K562 (cell line): ENCODE results near the gene PKHD1. TPM values are rescaled to one million over a fixed set of nuclear protein-coding genes. Genes with fewer than 3 reads are reported as not detected.

ENCODE experiments used
- ATAC-seq: fragments of 200-7000 bp; cut with Tn5 transposase; 3 replicates; pipeline ENCODE4 v1.9.1; 2020; ENCODE audit warnings: moderate library complexity
- BruUV-seq: library from RNA; stranded (reverse); fragments of 400-500 nt; replicated peaks from 2 replicates; lab custom pipeline; 2021; lab: Mats Ljungman, UMichigan
- CTCF ChIA-PET: fragments of 300-600 bp; formaldehyde crosslinking; extraction: SDS; loops from one replicate; lab custom pipeline; 2021; ENCODE audit warnings: low intra/inter-chr PET ratio; lab: Yijun Ruan, JAX
- POLR2A ChIA-PET: fragments of 300-600, 350-650 bp; sonication (Branson Sonifier 250); formaldehyde crosslinking; extraction: SDS; loops from one replicate; lab custom pipeline; 2021; ENCODE audit warnings: antibody characterized with exemption, inconsistent platforms; lab: Yijun Ruan, JAX
- DNase-seq, 4 experiments: peaks; one replicate each; pipeline versions ENCODE4 v3.0.0 to v3.0.0-alpha.2; 2011 to 2018; ENCODE audit warnings: low spot score in 3 of 4, mixed read lengths in 3 of 4; ENCODE audit errors: extremely low read depth in 1 of 4
- FAIRE-seq: peaks from 2 replicates; lab custom pipeline; 2011; peaks lifted over from hg19 to GRCh38; lab: Jason Lieb, UNC
- H2AFZ ChIP-seq: 2 replicates; pipeline ENCODE4 v1.6.0; 2011; ENCODE audit warnings: low read depth, low read length, control low read depth, inconsistent platforms
- H3K27ac ChIP-seq: fragments of 200-600 bp; 3 replicates; pipeline ENCODE4 v1.8.0; 2011; ENCODE audit warnings: low read depth, mild to moderate bottlenecking, control low read depth, inconsistent platforms, low read length, moderate library complexity, mixed read lengths; ENCODE audit errors: extremely low read depth
- H3K27me3 ChIP-seq, 2 experiments: fragments of 300-600 bp in 1 of 2; 2 replicates in 1 of 2; 3 replicates in 1 of 2; pipeline versions ENCODE4 v1.6.0 to v1.8.0; 2011; ENCODE audit warnings: inconsistent platforms in 2 of 2, low read length in 2 of 2, mild to moderate bottlenecking in 1 of 2, mixed read lengths in 1 of 2, moderate library complexity in 1 of 2; ENCODE audit not compliant: control insufficient read depth in 2 of 2, insufficient read depth in 2 of 2
- H3K36me3 ChIP-seq: fragments of 300-600 bp; 3 replicates; pipeline ENCODE4 v1.8.0; 2011; ENCODE audit warnings: mild to moderate bottlenecking, low read length, inconsistent platforms; ENCODE audit not compliant: control insufficient read depth, insufficient read depth
- H3K4me1 ChIP-seq, 2 experiments: fragments of 200-600 bp in 1 of 2; replicated peaks in 1 of 2; 2 replicates in 1 of 2; 3 replicates in 1 of 2; pipeline versions ENCODE4 v1.5.1 to v1.8.0; 2011; ENCODE audit warnings: inconsistent platforms in 2 of 2, low read length in 2 of 2, mild to moderate bottlenecking in 1 of 2, mixed read lengths in 1 of 2, moderate library complexity in 1 of 2; ENCODE audit not compliant: control insufficient read depth in 2 of 2, insufficient read depth in 2 of 2
- H3K4me2 ChIP-seq: 2 replicates; pipeline ENCODE4 v1.6.1; 2011; ENCODE audit warnings: low read length, control low read depth, inconsistent platforms, mixed read lengths; ENCODE audit not compliant: insufficient read depth
- H3K4me3 ChIP-seq: fragments of 200-600 bp; sonication (generic), shearing (Covaris generic); 2 replicates; pipeline ENCODE4 v1.5.1; 2016; ENCODE audit warnings: control low read depth, inconsistent platforms
- H3K79me2 ChIP-seq: fragments of 200-600 bp; 3 replicates; pipeline ENCODE4 v1.8.0; 2011; ENCODE audit warnings: low read length, inconsistent platforms; ENCODE audit not compliant: control insufficient read depth, insufficient read depth
- H3K9ac ChIP-seq, 2 experiments: 2 replicates each; pipeline versions ENCODE4 v1.6.0 to v1.6.1; 2011; ENCODE audit warnings: low read depth in 2 of 2, low read length in 2 of 2, control low read depth in 1 of 2, inconsistent platforms in 1 of 2, mild to moderate bottlenecking in 1 of 2, mixed read lengths in 1 of 2; ENCODE audit not compliant: insufficient read depth in 1 of 2
- H3K9me1 ChIP-seq: one replicate; pipeline ENCODE4 v1.6.0; 2011; ENCODE audit warnings: inconsistent platforms, mild to moderate bottlenecking, low read length, moderate library complexity; ENCODE audit not compliant: control insufficient read depth, insufficient read depth
- H3K9me3 ChIP-seq: replicated peaks from 2 replicates; pipeline ENCODE4 v1.5.1; 2011; ENCODE audit warnings: low read depth, low read length, inconsistent platforms; ENCODE audit not compliant: control insufficient read depth, insufficient read depth
- H4K20me1 ChIP-seq: replicated peaks from 2 replicates; pipeline ENCODE4 v1.6.1; 2011; ENCODE audit warnings: low read length, inconsistent platforms, mixed read lengths; ENCODE audit not compliant: control insufficient read depth, insufficient read depth
- CBX2 ChIP-seq: fragments of 200-600 bp; sonication (generic); IDR thresholded peaks from one replicate; pipeline ENCODE4 v1.6.1; 2012; ENCODE audit warnings: mild to moderate bottlenecking, low read length, inconsistent platforms; ENCODE audit not compliant: insufficient read depth, poor library complexity, severe bottlenecking
- CREB3L1 ChIP-seq: fragments of 450-650 bp; IDR thresholded peaks from 2 replicates; pipeline ENCODE4 v1.6.1; 2014; ENCODE audit warnings: low read depth, mild to moderate bottlenecking, moderate library complexity, borderline replicate concordance
- E2F5 ChIP-seq: sonication (generic); formaldehyde crosslinking; IDR thresholded peaks from 2 replicates; pipeline ENCODE4 v1.8.0; 2022; ENCODE audit warnings: mild to moderate bottlenecking, missing genetic modification reagents
- EP300 ChIP-seq: IDR thresholded peaks from 2 replicates; pipeline ENCODE4 v1.6.1; 2012; ENCODE audit warnings: low read length, improper control_type of control experiment
- GTF2E2 ChIP-seq: fragments of 200-800 bp; sonication (Bioruptor generic); IDR thresholded peaks from 2 replicates; pipeline ENCODE4 v1.6.1; 2016; ENCODE audit warnings: missing genetic modification characterization, missing compliant biosample characterization
- KAT2B ChIP-seq: IDR thresholded peaks from one replicate; pipeline ENCODE4 v1.6.1; 2012; ENCODE audit warnings: low read depth, mild to moderate bottlenecking, control low read depth, inconsistent platforms, low read length, moderate library complexity
- KHSRP ChIP-seq: fragments of 450-650 bp; IDR thresholded peaks from 2 replicates; pipeline ENCODE4 v1.6.1; 2017
- MAFG ChIP-seq: fragments of 450-650 bp; conservative IDR thresholded peaks from 2 replicates; pipeline ENCODE4 v1.6.1; 2016; ENCODE audit warnings: missing genetic modification characterization, missing compliant biosample characterization
- NR2F6 ChIP-seq: fragments of 450-650 bp; formaldehyde crosslinking; IDR thresholded peaks from 2 replicates; pipeline ENCODE4 v1.4.0; 2020; ENCODE audit warnings: mild to moderate bottlenecking
- RAD51 ChIP-seq: fragments of 450-650 bp; IDR thresholded peaks from 2 replicates; pipeline ENCODE4 v1.7.1; 2016; ENCODE audit warnings: low read depth, mild to moderate bottlenecking, borderline replicate concordance
- SETDB1 ChIP-seq: IDR thresholded peaks from one replicate; pipeline ENCODE4 v1.6.1; 2012; ENCODE audit warnings: low read length, control low read depth, inconsistent platforms
- SMAD2 ChIP-seq: fragments of 150-350 bp; IDR thresholded peaks from 2 replicates; pipeline ENCODE4 v1.6.1; 2014; ENCODE audit warnings: low read depth, mild to moderate bottlenecking, low read length
- SRSF1 ChIP-seq: fragments of 200-400 bp; formaldehyde crosslinking; IDR thresholded peaks from 2 replicates; pipeline ENCODE4 v1.6.1; 2017; ENCODE audit warnings: mild to moderate bottlenecking, low read depth, low read length, moderate library complexity
- XRCC4 ChIP-seq: IDR thresholded peaks from one replicate; pipeline ENCODE4 v1.6.1; 2011; ENCODE audit not compliant: insufficient read depth, insufficient read length; ENCODE audit errors: extremely low read depth
- ZBTB9 ChIP-seq: fragments of 450-650 bp; formaldehyde crosslinking; IDR thresholded peaks from 2 replicates; pipeline ENCODE4 v1.4.0; 2020; ENCODE audit warnings: mild to moderate bottlenecking, moderate library complexity
- WGBS: fragments of 100-300 bp; shearing (Covaris generic); methylation state at CpG from one replicate; pipeline ENCODE4 v1.1.6; 2016; ENCODE audit warnings: low coverage, mixed read lengths; ENCODE audit not compliant: insufficient coverage; ENCODE audit errors: missing lambda C conversion rate; 5-methylcytosine and 5-hydroxymethylcytosine counted together
- in situ Hi-C: fragments of 300-500 bp; cut with MboI; formaldehyde crosslinking; loops from 4 replicates; pipeline ENCODE4 v1.15.0; 2018; ENCODE audit warnings: inconsistent platforms, mixed read lengths
- intact Hi-C: fragments of 100-400 bp; cut with micrococcal nuclease; formaldehyde crosslinking; loops from 2 replicates; pipeline ENCODE4 v1.14.2; 2022
- polyA plus RNA-seq, 8 experiments: library from polyadenylated mRNA; depleted of rRNA in 4 of 8; stranded (reverse) in 5 of 8; unstranded in 3 of 8; fragments of >200 nt; fragmentation: Nextera tagmentation in 2 of 8; fragmentation: Illumina TruSeq in 1 of 8; extraction: Ambion mirVana in 2 of 8; extraction: Trizol in 1 of 8; gene quantifications; 2 replicates each; pipeline versions ENCODE4 v1.2.1 to v1.2.3, GENCODE V29; 2011 to 2014; ENCODE audit warnings: inconsistent platforms in 1 of 8, missing spikeins in 1 of 8
- total RNA-seq, 7 experiments: library from RNA; depleted of rRNA in 6 of 7; stranded (reverse); fragments of >200 nt in 6 of 7; fragmentation: Illumina TruSeq in 2 of 7; extraction: Trizol in 2 of 7; gene quantifications; 2 replicates each; pipeline versions ENCODE4 v1.2.1 to v1.2.3, GENCODE V29; 2011 to 2021; ENCODE audit warnings: low replicate concordance in 1 of 7

Gene PKHD1
- total and polyA plus RNA-seq, 9 of the 15 experiments (the other 6 are each of a cell fraction or from before 2014, with no cell fraction given), result 0.01 to 0.04 (median 0.01) TPM; not detected in 6

- H3K4me2 ChIP-seq, result no peak overlapping the region
- POLR2A ChIA-PET, result no interaction called here
- no peaks in the 10 kb centered on the region for H3K9me1 ChIP-seq
- no peaks in the 10 kb centered on the region for H3K79me2 ChIP-seq
- intact Hi-C loops (no loop called here), in situ Hi-C loops (no loop called here)
- no peaks in the 10 kb centered on the region for H4K20me1 ChIP-seq
- 0% methylated on average over 2 of the region's 2 CpGs for WGBS
- no peak overlapping the region for H3K9ac ChIP-seq
- H3K4me1 ChIP-seq, result no peaks in the 10 kb centered on the region
- no peak overlapping the region for H3K4me3 ChIP-seq
- no peaks in the 10 kb centered on the region for H3K27me3 ChIP-seq
- DNase-seq (no peak), FAIRE-seq (no peak), ATAC-seq (no peak)
- H3K36me3 ChIP-seq, result no peaks in the 10 kb centered on the region
- no peak overlapping the region for H2AFZ ChIP-seq
- BruUV-seq, result no TSS peak
- CTCF ChIA-PET, result no interaction called here
- no peak overlapping the region for H3K27ac ChIP-seq
- TF ChIP-seq NR2F6 (CRISPR knock-in tag) (no peak), GTF2E2 (no peak), SMAD2 (no peak), KHSRP (no peak), ZBTB9 (CRISPR knock-in tag) (no peak), MAFG (no peak), E2F5 (CRISPR knock-in tag) (no peak), KAT2B (no peak), SRSF1 (no peak), RAD51 (no peak), SETDB1 (no peak), CREB3L1 (no peak), CBX2 (no peak), EP300 (no peak), XRCC4 (no peak)
- H3K9me3 ChIP-seq, result no peaks in the 10 kb centered on the region
These were observed 384.6 kb downstream of the PKHD1 start for GRCh38 chr6:51702851-51703250.
